Measurements from ENCODE around the gene CKS2.
A peak's percentile ranks its signal among the peaks of the same experiment; 100 is the strongest.
"Not testable (repeated sequence)": the region's sequence is repeated elsewhere in the genome, so short reads cannot be mapped to it uniquely, and the experiment has no call there.

CKS2 gene

DNA sequence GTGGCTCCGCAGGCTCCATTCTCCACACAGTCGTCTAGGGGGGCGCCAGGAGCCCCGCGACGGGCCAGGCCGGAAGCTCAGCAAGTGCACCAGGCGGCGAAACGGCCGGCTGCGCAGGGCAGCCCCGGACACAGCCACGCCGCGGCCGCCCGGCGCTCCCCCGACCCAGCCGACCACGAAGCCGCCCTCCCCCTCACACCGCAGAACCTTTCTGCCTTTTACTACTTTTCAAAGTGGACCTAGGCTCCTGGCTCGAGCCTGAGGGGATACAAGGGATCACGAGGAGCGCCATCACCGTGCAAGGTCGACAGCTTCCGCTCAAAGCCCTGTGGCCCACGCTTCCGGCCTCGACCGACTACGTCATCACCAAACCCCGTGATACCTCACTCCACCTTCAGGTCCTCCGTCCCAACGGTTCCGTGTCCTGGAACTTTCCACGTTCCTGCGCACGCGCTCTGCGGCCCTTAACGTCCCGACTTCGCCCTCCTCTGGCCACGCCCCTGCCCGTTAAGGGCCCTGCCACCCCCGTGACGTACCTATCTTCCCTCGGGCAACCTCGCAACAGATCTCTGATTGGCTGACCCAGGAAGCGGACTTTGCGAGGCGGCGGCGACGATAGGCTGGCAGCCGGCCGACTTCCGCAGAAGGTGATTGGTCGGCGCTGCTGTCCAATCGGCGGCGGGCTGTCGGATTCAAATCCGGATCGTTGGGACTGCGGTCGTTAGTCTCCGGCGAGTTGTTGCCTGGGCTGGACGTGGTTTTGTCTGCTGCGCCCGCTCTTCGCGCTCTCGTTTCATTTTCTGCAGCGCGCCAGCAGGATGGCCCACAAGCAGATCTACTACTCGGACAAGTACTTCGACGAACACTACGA is at the start of gene CKS2:
Gene CKS2 (plus strand): TSS at position 721 of the 871 bp plus-strand sequence. CDS start 98 bp downstream, at position 819.
- DNase-seq, result peak; percentile 100

DNA sequence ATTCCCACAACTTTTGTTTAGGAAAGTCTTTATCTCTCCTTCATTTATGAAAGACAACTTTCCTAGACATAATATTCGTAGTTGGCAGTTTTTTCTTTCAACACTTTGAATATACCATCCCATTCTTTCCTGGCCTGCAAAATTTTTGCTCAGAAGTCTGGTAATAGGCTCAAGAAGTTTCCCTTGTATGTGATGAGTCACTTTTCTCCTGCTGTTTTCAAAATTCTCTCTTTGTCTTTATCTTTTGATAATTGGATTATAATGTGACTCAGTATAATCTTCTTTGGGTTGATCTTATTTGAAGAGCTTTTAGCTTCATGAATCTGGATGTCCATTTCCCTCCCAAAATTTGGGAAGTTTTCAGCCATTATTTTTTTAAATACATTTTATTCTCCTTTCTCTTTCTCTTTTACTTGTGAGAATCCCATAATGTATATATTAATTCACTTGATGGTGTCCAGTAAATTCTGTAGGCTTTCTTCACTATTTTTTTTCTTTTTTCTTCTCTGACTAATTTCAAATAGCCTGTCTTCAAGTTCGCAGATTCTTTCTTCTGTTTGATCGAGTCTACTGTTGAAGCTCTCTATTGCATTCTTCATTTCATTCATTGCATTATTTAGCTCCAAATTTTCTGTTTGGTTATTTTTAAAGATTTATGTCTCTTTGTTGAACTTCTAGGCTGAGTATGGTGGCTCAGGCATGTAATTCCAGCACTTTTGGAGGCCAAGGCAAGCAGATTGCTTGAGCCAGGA is 37.3 kb upstream of the CKS2 start:
- DNase-seq, result no peak

DNA sequence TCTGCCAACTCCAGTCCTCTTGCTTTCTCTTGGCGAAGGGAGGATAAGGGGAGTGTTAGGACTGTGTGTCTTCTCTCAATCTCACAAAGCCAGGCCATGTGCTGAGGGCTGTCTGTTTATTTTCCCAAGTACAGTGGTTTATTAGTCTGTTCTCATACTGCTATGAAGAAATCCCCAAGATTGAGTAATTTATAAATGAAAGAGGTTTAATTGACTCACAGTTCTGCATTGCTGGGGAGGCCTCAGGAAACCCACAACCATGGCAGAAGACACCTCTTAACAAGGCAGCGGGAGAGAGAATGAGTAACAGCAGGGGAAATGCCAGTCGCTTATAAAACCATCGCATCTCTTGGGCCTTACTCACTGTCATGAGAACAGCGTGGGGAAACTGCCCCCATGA is 36.2 kb upstream of the CKS2 start:
- DNase-seq, result no peak

DNA sequence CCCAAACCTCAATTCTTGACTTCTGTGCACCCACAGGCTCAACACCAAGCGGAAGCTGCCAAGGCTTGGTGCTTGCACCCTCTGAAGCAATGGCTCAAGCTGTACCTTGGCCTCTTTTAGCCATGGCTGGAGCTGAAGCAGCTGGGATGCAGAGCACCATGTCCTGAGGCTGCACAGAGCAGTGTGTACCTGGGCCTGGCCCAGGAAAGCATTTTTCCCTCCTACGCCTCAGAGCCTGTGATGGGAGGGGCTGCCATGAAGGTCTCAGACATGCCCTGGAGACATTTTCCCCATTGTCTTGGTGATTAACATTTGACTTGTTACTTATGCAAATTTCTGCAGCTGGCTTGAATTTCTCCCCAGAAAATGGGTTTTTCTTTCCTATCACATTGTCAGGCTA is 35.0 kb upstream of the CKS2 start:
- DNase-seq, result not testable (repeated sequence)

- DNase-seq, result no peak
These were observed 34.0 kb upstream of the CKS2 start for GRCh38 chr9:89277043-89277442.

- DNase-seq, result no peak
These were observed 33.5 kb upstream of the CKS2 start for GRCh38 chr9:89277454-89277853.

GRCh38 chr9:89278551-89278950 is 32.4 kb upstream of the CKS2 start:
- DNase-seq, result no peak

GRCh38 chr9:89278997-89279739 is 31.8 kb upstream of the CKS2 start:
- DNase-seq, result no peak

GRCh38 chr9:89281106-89281505 is 29.9 kb upstream of the CKS2 start:
- DNase-seq, result no peak

DNA sequence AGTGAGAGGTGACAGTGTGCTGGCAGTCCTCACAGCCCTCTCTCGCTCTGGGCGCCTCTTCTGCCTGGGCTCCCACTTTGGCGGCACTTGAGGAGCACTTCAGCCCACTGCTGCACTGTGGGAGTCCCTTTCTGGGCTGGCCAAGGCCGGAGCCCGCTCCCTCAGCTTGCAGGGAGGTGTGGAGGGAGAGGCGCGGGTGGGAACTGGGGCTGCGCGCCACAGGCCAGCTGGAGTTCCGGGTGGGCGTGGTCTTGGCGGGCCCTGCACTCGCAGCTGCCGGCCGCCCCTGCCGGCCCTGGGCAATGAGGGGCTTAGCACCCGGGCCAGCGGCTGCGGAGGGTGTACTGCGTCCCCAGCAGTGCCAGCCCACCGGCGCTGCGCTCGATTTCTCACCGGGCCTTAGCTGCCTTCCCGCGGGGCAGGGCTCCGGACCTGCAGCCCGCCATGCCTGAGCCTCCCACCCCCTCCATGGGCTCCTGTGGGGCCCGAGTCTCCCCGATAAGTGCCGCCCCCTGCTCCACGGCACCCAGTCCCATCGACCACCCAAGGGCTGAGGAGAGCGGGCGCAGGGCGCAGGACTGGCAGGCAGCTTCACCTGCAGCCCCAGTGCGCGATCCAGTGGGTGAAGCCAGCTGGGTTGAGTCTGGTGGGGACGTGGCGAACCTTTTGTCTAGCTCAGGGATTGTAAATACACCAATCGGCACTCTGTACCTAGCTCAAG is 28.6 kb upstream of the CKS2 start:
- DNase-seq, result not testable (repeated sequence)

DNA sequence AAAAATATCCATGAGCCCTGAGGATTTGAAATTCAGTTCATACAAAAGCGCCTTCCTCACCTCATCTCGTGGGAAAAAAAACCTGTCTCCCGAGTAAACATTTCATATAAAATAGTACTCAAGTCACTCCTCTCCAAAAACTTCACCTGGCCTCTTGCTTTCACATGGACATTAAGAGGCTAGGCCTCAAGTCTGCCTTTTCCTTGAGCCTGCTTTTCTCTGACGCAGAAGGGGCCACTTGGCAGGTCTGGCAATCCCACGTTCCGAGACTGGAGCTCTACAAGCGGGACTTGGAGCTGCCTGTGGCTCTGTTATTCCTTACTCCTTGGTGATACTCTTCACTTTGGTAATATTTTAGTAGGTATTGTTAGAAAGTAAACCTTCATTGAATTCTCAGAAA is 26.9 kb upstream of the CKS2 start:
- DNase-seq, result no peak

DNA sequence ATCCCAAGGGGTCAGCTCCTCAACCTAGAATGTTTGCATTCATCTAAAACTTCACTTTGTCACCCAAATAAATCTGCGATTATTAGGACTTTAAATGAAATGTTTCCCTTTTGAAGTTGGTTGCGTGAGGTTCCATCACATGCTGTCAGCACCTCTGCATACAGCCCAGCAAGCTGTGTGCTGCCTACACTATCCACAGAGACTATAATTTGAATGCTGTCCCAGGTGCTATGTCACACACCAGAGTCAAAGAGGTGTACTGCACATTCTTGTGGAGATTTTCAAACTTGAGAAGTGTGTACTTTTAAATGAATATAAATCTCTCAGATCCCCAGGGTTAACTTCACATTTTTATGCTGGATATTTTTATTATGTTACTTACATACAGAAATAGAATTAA is 19.3 kb upstream of the CKS2 start:
- DNase-seq, result no peak

DNA sequence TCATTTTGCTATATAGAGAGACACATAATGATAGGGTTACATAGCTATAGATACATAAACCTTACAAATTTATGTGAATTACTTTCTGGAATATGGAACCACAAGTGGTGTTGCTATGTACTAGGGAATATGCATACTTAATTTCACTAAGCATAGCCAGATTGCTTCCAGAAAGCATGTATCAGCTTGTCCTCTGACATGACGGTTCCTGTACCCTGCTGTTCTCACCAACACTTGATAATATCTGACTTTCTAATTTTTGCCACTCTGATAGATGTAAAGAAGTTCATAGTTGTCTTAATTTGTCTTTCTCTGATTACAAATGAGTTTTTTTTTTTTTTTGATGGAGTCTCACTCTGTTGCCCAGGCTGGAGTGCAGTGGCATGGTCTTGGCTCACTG is 18.0 kb upstream of the CKS2 start:
- DNase-seq, result no peak

DNA sequence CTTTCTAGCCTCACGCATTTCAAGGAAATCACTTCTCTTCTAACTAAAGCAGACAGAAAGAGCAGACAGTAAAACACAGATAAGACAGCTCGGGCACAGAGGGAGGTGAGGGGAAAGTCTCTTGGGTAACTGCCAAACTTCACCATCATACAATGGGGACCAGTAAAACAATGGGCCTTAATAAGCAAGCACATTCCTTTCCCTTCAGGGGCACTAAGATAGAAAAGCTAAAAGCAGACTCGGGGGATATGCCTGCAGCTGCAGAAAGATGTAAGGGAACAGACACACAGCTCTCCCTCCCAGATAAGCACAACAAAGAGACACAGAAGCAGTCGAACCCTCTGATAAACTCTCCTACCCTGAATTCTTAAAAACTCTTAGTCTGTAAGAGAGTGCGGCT is 15.6 kb upstream of the CKS2 start:
- no peak for DNase-seq

GRCh38 chr9:89301996-89302395 is 9.0 kb upstream of the CKS2 start:
- DNase-seq, result not testable (repeated sequence)

DNA sequence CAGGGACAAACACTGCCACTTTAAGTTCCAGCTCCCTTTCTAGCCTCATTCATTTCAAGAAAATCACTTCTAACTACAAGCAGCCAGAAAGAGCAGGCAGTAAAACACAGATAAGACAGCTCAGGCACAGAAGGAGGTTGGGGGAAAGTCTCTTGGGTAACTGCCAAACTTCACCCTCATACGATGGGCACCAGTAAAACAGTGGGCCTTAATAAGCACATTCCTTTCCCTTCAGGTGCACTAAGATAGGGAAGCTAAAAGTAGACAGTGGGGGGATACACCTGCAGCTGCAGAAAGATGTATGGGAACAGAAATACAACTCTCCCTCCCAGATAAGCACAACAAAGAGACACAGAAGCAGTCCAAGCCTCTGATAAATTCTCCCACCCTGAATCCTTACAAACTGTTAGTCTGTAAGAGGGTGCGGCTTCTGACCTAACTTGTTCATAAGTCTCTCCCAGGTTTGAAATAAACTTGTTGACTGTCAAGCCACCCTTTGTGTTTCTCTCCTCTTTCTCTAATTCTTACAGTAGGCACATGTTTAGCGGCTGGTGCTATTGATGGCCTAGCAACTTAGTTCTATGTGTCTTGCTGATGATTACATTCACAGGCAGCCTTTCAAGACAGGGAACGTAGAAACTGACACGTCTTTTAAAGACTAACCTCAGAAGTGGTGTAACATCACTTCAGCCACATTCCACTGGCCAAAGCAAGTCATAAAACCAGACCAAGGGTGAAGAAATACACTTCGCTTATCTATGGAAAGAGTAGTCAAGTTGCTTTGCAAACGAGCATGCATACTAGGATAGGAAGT is 6.8 kb upstream of the CKS2 start:
- no peak for DNase-seq

GRCh38 chr9:89304834-89305188 is 6.2 kb upstream of the CKS2 start:
- no peak for DNase-seq

GRCh38 chr9:89305868-89306267 is 5.1 kb upstream of the CKS2 start:
- no peak for DNase-seq

DNA sequence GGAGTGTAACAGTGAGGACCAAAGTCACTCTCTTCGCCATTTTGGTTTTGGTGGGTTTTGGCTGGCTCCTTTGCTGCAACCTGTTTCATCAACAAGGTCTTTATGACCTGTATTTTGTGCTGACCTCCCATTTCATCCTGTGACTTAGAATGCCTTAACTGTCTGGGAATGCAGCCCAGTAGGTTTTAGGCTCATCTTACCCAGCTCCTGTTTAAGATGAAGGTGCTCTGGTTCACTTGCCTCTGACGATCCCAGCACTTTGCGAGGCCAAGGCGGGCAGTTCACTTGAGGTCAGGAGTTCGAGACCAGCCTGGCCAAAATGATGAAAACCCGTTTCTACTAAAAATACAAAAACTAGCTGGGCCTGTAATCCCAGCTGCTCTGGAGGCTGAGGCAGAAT is 1.8 kb upstream of the CKS2 start:
- no peak for DNase-seq

DNA sequence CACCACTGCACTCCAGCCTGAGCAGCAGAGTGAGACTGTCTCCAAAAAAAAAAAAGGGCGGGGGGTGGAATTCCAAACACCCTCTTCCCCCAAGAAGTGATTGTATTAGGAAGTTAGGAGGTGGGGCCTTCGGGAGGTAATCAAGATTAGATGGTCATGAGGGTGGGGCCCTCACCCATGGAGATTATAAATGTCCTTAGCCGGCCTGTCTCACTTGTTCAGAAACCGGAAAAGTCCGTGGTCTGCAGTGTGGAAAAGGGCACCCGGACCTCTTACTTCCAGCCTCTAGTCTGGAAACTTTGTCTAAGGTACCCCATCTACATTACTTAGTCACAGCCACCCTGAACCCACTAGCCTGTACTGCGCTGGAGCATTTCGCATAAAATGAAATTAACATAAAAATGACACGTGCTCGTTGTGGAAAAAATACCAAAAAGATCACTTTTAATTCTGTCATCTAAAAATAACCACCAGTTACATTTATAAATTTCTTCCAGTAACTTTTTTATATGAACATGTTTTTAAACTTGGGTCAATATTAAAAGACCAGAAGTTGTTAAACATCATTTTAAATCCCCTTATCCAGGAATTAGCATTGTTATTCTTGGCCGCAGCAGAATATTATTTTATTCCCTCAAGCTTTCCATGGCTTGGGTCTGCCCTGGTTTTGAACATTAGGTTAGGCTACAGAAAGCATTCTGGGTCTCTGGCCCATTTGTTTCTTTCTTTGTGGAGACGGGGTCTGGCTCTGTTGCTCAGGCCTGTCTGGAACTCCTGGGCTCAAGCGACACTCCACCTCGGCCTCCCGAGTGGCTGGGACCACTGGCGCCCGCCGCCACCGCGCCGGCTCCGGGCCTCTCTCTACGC is 1.2 kb upstream of the CKS2 start:
- no peak for DNase-seq

Measured in DMS153 (cell line).